Stimulated activated CD8-positive, alpha-beta memory T cell treated with anti-CD3 and anti-CD28 coated beads, Interleukin-15, amount 100 ng/mL, for 4 hours (primary cell): ENCODE results near the gene CUL4A.

Source experiments
- DNase-seq, 2 donors: peaks; one replicate each; pipeline ENCODE4 v3.0.0-alpha.2; 2020; ENCODE audit warnings: low read depth in 2 of 2

The CUL4A gene

GRCh38 chr13:113179374-113180230 is 29.8 kb upstream of the CUL4A start:
- DNase-seq, result no peak

GRCh38 chr13:113182046-113182445 is 27.4 kb upstream of the CUL4A start:
- DNase-seq, result no peak

- no peak for DNase-seq
Observed at GRCh38 chr13:113183450-113184129, 25.8 kb upstream of the CUL4A start.

- DNase-seq, result no peak
Observed at GRCh38 chr13:113184568-113185440, 24.6 kb upstream of the CUL4A start.

- DNase-seq, result no peak
Observed at GRCh38 chr13:113186061-113186900, 23.1 kb upstream of the CUL4A start.

- peak in 1 of 2 donors; percentile 48 for DNase-seq
Observed at GRCh38 chr13:113187263-113187669, 22.1 kb upstream of the CUL4A start.

- DNase-seq, result no peak
Observed at GRCh38 chr13:113187883-113188665, 21.3 kb upstream of the CUL4A start.

- DNase-seq, result no peak
Observed at GRCh38 chr13:113190181-113190580, 19.2 kb upstream of the CUL4A start.

- no peak for DNase-seq
Observed at GRCh38 chr13:113192279-113192678, 17.1 kb upstream of the CUL4A start.

- no peak for DNase-seq
Observed at GRCh38 chr13:113192902-113193301, 16.5 kb upstream of the CUL4A start.

GRCh38 chr13:113195360-113195759 is 14.1 kb upstream of the CUL4A start:
- no peak for DNase-seq

- DNase-seq, result no peak
Observed at GRCh38 chr13:113196970-113197737, 12.3 kb upstream of the CUL4A start.

- no peak for DNase-seq
Observed at GRCh38 chr13:113201815-113202214, 7.6 kb upstream of the CUL4A start.

GRCh38 chr13:113202912-113203311 is 6.5 kb upstream of the CUL4A start:
- DNase-seq, result no peak

GRCh38 chr13:113203507-113204377 is 5.7 kb upstream of the CUL4A start:
- no peak for DNase-seq

GRCh38 chr13:113204378-113204734 is 5.1 kb upstream of the CUL4A start:
- DNase-seq, result no peak

GRCh38 chr13:113205428-113205931 is 3.9 kb upstream of the CUL4A start:
- no peak for DNase-seq

- no peak for DNase-seq
Observed at GRCh38 chr13:113207460-113207859, 2.0 kb upstream of the CUL4A start.
